ENCODE results near the gene MTURN.
A peak's percentile ranks its signal among the peaks of the same experiment; 100 is the strongest.

MTURN gene

GRCh38 chr7:30162622-30163124, 27.9 kb downstream of the MTURN start:
- no peak for DNase-seq (ENCODE audit: low spot score)

GRCh38 chr7:30163231-30163894, 28.6 kb downstream of the MTURN start:
- no peak for DNase-seq (ENCODE audit: low spot score)

GRCh38 chr7:30164567-30164966, 29.8 kb downstream of the MTURN start:
- DNase-seq (ENCODE audit: low spot score): peak; percentile 57

GRCh38 chr7:30165590-30165989, 30.8 kb downstream of the MTURN start:
- DNase-seq (ENCODE audit: low spot score): no peak

- DNase-seq (ENCODE audit: low spot score): no peak
Observed at GRCh38 chr7:30166155-30166840, 31.5 kb downstream of the MTURN start.

- DNase-seq (ENCODE audit: low spot score): no peak
Observed at GRCh38 chr7:30166841-30167235, 32.1 kb downstream of the MTURN start.

- no peak for DNase-seq (ENCODE audit: low spot score)
Observed at GRCh38 chr7:30167901-30168300, 33.1 kb downstream of the MTURN start.

GRCh38 chr7:30168835-30169573, 34.2 kb downstream of the MTURN start:
- DNase-seq (ENCODE audit: low spot score): no peak

- no peak for DNase-seq (ENCODE audit: low spot score)
Observed at GRCh38 chr7:30169579-30169978, 34.8 kb downstream of the MTURN start.

- DNase-seq (ENCODE audit: low spot score): no peak
Observed at GRCh38 chr7:30170476-30171205, 35.9 kb downstream of the MTURN start.

GRCh38 chr7:30171766-30172447, 37.1 kb downstream of the MTURN start:
- peak; percentile 75 for DNase-seq (ENCODE audit: low spot score)

- no peak for DNase-seq (ENCODE audit: low spot score)
Observed at GRCh38 chr7:30172451-30172850, 37.7 kb downstream of the MTURN start.

- DNase-seq (ENCODE audit: low spot score): peak; percentile 48
Observed at GRCh38 chr7:30173058-30173897, 38.5 kb downstream of the MTURN start.

- no peak for DNase-seq (ENCODE audit: low spot score)
Observed at GRCh38 chr7:30175180-30175579, 40.4 kb downstream of the MTURN start.

GRCh38 chr7:30175636-30176147, 40.9 kb downstream of the MTURN start:
- DNase-seq (ENCODE audit: low spot score): no peak

GRCh38 chr7:30176463-30177109, 41.8 kb downstream of the MTURN start:
- DNase-seq (ENCODE audit: low spot score): no peak

GRCh38 chr7:30177186-30177585, 42.4 kb downstream of the MTURN start:
- DNase-seq (ENCODE audit: low spot score): no peak

- no peak for DNase-seq (ENCODE audit: low spot score)
Observed at GRCh38 chr7:30177965-30178364, 43.2 kb downstream of the MTURN start.

GRCh38 chr7:30178748-30179436, 44.1 kb downstream of the MTURN start:
- DNase-seq (ENCODE audit: low spot score): no peak
